B cell (primary cell): ENCODE measurements around the gene PDE11A. TPM values are rescaled to one million over a fixed set of nuclear protein-coding genes. Genes with fewer than 3 reads are reported as not detected.

Experiments used
- ATAC-seq: fragments of 200-7000 bp; cut with Tn5 transposase; one replicate; pipeline ENCODE4 v1.10.0; 2021; ENCODE audit warnings: low read depth, mild to moderate bottlenecking, moderate number of reproducible peaks, moderate library complexity
- CTCF ChIA-PET: fragments of 350-600 bp; sonication (Branson Sonifier 250); formaldehyde crosslinking; loops from one replicate; lab custom pipeline; 2021; ENCODE audit warnings: antibody characterized with exemption, inconsistent platforms; lab: Charles Lee
- POLR2A ChIA-PET: fragments of 350-600 bp; sonication (Branson Sonifier 250); formaldehyde crosslinking; loops from one replicate; lab custom pipeline; 2021; ENCODE audit warnings: antibody characterized with exemption; lab: Charles Lee
- DNase-seq: peaks from one replicate; pipeline ENCODE4 v3.0.0; 2013
- H2AFZ ChIP-seq: 2 replicates; pipeline ENCODE4 v1.6.1; 2012; ENCODE audit warnings: mild to moderate bottlenecking, low read depth, low read length; ENCODE audit not compliant: insufficient read depth, poor library complexity, severe bottlenecking
- H3K27ac ChIP-seq, 2 donors: 1 replicate in 1 of 2; 2 replicates in 1 of 2; pipeline ENCODE4 v1.5.1; 2012 to 2013; ENCODE audit warnings: low read length in 2 of 2, mild to moderate bottlenecking in 2 of 2, moderate library complexity in 1 of 2
- H3K27me3 ChIP-seq, 4 experiments: fragments of 200-600 bp in 1 of 4; sonication (generic) in 1 of 4; replicated peaks in 1 of 4; 1 replicate in 2 of 4; 2 replicates in 2 of 4; pipeline versions ENCODE4 v1.6.1 to v1.7.0; 2013 to 2016; ENCODE audit warnings: low read length in 3 of 4, mild to moderate bottlenecking in 2 of 4, mixed read lengths in 1 of 4, moderate library complexity in 1 of 4; ENCODE audit not compliant: insufficient read depth in 4 of 4, control insufficient read depth in 3 of 4; ENCODE audit errors: control extremely low read depth in 1 of 4
- H3K36me3 ChIP-seq, 2 experiments: replicated peaks in 1 of 2; 1 replicate in 1 of 2; 2 replicates in 1 of 2; pipeline versions ENCODE4 v1.6.1 to v1.7.1; 2013; ENCODE audit warnings: low read length in 1 of 2; ENCODE audit not compliant: insufficient read depth in 2 of 2, control insufficient read depth in 1 of 2; ENCODE audit errors: control extremely low read depth in 1 of 2, extremely low read depth in 1 of 2
- H3K4me1 ChIP-seq, 2 donors: fragments of 200-600 bp in 1 of 2; sonication (generic) in 1 of 2; 1 replicate in 1 of 2; 2 replicates in 1 of 2; pipeline versions ENCODE4 v1.5.1 to v1.6.1; 2013 to 2017; ENCODE audit warnings: low read length in 2 of 2; ENCODE audit not compliant: control insufficient read depth in 2 of 2, insufficient read depth in 2 of 2
- H3K4me2 ChIP-seq: replicated peaks from 2 replicates; pipeline ENCODE3; 2012; ENCODE audit warnings: mild to moderate bottlenecking, low read depth, low read length; ENCODE audit not compliant: poor library complexity, severe bottlenecking
- H3K4me3 ChIP-seq, 5 experiments: fragments of 200-600 bp in 1 of 5; sonication (generic) in 1 of 5; 1 replicate in 3 of 5; 2 replicates in 2 of 5; pipeline versions ENCODE4 v1.5.1 to v1.7.0; 2011 to 2016; ENCODE audit warnings: low read length in 4 of 5, mild to moderate bottlenecking in 4 of 5, low read depth in 2 of 5, control low read depth in 1 of 5, moderate library complexity in 1 of 5; ENCODE audit not compliant: insufficient read depth in 1 of 5; ENCODE audit errors: control extremely low read depth in 1 of 5, extremely low read depth in 1 of 5
- H3K79me2 ChIP-seq: fragments of 200-600 bp; sonication (generic); one replicate; pipeline ENCODE4 v1.6.0; 2016; ENCODE audit warnings: low read length; ENCODE audit not compliant: control insufficient read depth, insufficient read depth
- H3K9ac ChIP-seq: fragments of 200-600 bp; sonication (generic); 2 replicates; pipeline ENCODE4 v1.6.1; 2017; ENCODE audit warnings: mild to moderate bottlenecking, low read length, moderate library complexity
- H3K9me3 ChIP-seq, 3 donors: one replicate each; pipeline versions ENCODE4 v1.6.1 to v1.7.1; 2013; ENCODE audit warnings: low read length in 2 of 3; ENCODE audit not compliant: control insufficient read depth in 2 of 3, insufficient read depth in 1 of 3; ENCODE audit errors: control extremely low read depth in 1 of 3
- H4K20me1 ChIP-seq: 2 replicates; pipeline ENCODE4 v1.6.0; 2012; ENCODE audit warnings: mild to moderate bottlenecking, low read length; ENCODE audit not compliant: insufficient read depth, control insufficient read depth, poor library complexity, severe bottlenecking
- H3K27ac Mint-ChIP-seq: one replicate; pipeline ENCODE4 v1.8.0; 2021; ENCODE audit warnings: mixed read lengths
- H3K27me3 Mint-ChIP-seq: one replicate; pipeline ENCODE4 v1.8.0; 2021; ENCODE audit warnings: mixed read lengths
- H3K4me1 Mint-ChIP-seq: one replicate; pipeline ENCODE4 v1.8.0; 2021; ENCODE audit warnings: mixed read lengths
- H3K4me3 Mint-ChIP-seq: one replicate; pipeline ENCODE4 v1.8.0; 2021; ENCODE audit warnings: mixed read lengths
- H3K9me3 Mint-ChIP-seq: one replicate; pipeline ENCODE4 v1.8.0; 2022; ENCODE audit warnings: mixed read lengths; ENCODE audit not compliant: insufficient read depth
- CTCF ChIP-seq: fragments of 200-600 bp; IDR thresholded peaks from one replicate; pipeline ENCODE4 v1.8.0; 2022; ENCODE audit warnings: antibody characterized with exemption, mild to moderate bottlenecking
- EZH2 ChIP-seq: IDR thresholded peaks from 2 replicates; pipeline ENCODE4 v1.6.1; 2012; ENCODE audit warnings: borderline replicate concordance, low read depth, mild to moderate bottlenecking, moderate library complexity, low read length; ENCODE audit not compliant: insufficient read depth, poor library complexity, severe bottlenecking
- WGBS: methylation state at CpG from one replicate; pipeline ENCODE4 v1.1.5; 2013; ENCODE audit warnings: missing lambda C conversion rate; ENCODE audit not compliant: insufficient coverage; 5-methylcytosine and 5-hydroxymethylcytosine counted together
- intact Hi-C: fragments of 100-400 bp; cut with micrococcal nuclease; formaldehyde crosslinking; loops from one replicate; pipeline ENCODE4 v1.10.0; 2022
- polyA plus RNA-seq: library from polyadenylated mRNA; depleted of rRNA; stranded (reverse); fragments of >200 nt; gene quantifications from 2 replicates; pipeline ENCODE4 v1.2.3, GENCODE V29; 2012
- total RNA-seq, 2 donors: library from RNA; stranded (reverse); fragments of 120-200 nt in 1 of 2; gene quantifications; 1 replicate in 1 of 2; 2 replicates in 1 of 2; pipeline versions ENCODE4 v1.2.3 to v1.2.4, GENCODE V29; 2013 to 2022

The PDE11A gene
- total and polyA plus RNA-seq, 2 donors (not counting 1 experiment from before 2014, with no cell fraction given): 0.25 TPM; not detected in 1

GRCh38 chr2:178106053-178106452 is 33.5 kb upstream of the PDE11A start:
- ATAC-seq: no peak
- POLR2A ChIA-PET: no interaction called here
- Histone ChIP-seq H3K27ac (no peak overlapping the region), H4K20me1 (no peaks in the 10 kb centered on the region), H3K4me3 (no peak overlapping the region), H3K27me3 (no peaks in the 10 kb centered on the region), H2AFZ (no peak overlapping the region), H3K79me2 (no peaks in the 10 kb centered on the region), H3K4me1 (no peaks in the 10 kb centered on the region), H3K9ac (no peak overlapping the region), H3K4me2 (no peak overlapping the region), H3K9me3 (no peaks in the 10 kb centered on the region), H3K36me3 (no peaks in the 10 kb centered on the region)
- peaks cover 4% of the 10 kb centered on the region for H3K27me3 Mint-ChIP-seq
- no peaks in the 10 kb centered on the region for H3K9me3 Mint-ChIP-seq
- DNase-seq: no peak
- intact Hi-C loops: no loop called here
- CTCF ChIA-PET: no interaction called here
- no peak overlapping the region for H3K4me3 Mint-ChIP-seq
- TF ChIP-seq CTCF: no peak
- no peak for TF ChIP-seq EZH2
- no CpG with 5 or more reads among the region's 2 CpGs for WGBS
- no peaks in the 10 kb centered on the region for H3K4me1 Mint-ChIP-seq
- H3K27ac Mint-ChIP-seq: no peak overlapping the region

- H3K36me3 ChIP-seq: no peaks in the 10 kb centered on the region
- Mint-ChIP-seq H3K4me3 (no peak overlapping the region), H3K27me3 (peaks cover 4% of the 10 kb centered on the region), H3K4me1 (no peaks in the 10 kb centered on the region), H3K9me3 (no peaks in the 10 kb centered on the region), H3K27ac (no peak overlapping the region)
- intact Hi-C loops: no loop called here
- no CpG with 5 or more reads among the region's 2 CpGs for WGBS
- ChIA-PET POLR2A (no interaction called here), CTCF (no interaction called here)
- no peak overlapping the region for H3K9ac ChIP-seq
- DNase-seq (no peak), ATAC-seq (no peak)
- H3K79me2 ChIP-seq: no peaks in the 10 kb centered on the region
- no peak overlapping the region for H3K27ac ChIP-seq
- no peaks in the 10 kb centered on the region for H3K27me3 ChIP-seq
- no peak overlapping the region for H3K4me3 ChIP-seq
- H3K4me2 ChIP-seq: no peak overlapping the region
- no peaks in the 10 kb centered on the region for H3K9me3 ChIP-seq
- H3K4me1 ChIP-seq: no peaks in the 10 kb centered on the region
- TF ChIP-seq CTCF (no peak), EZH2 (no peak)
- H4K20me1 ChIP-seq: no peaks in the 10 kb centered on the region
- no peak overlapping the region for H2AFZ ChIP-seq
Observed at GRCh38 chr2:178105566-178105965, 33.0 kb upstream of the PDE11A start.
